ENCODE measurements around the gene AATK. TPM values are rescaled to one million over a fixed set of nuclear protein-coding genes. Genes with fewer than 3 reads are reported as not detected.

The AATK gene
- total and polyA plus RNA-seq, 10 of the 15 experiments (the other 5 are each of a cell fraction or from before 2014, with no cell fraction given), result 0.04 TPM; not detected in 9

DNA sequence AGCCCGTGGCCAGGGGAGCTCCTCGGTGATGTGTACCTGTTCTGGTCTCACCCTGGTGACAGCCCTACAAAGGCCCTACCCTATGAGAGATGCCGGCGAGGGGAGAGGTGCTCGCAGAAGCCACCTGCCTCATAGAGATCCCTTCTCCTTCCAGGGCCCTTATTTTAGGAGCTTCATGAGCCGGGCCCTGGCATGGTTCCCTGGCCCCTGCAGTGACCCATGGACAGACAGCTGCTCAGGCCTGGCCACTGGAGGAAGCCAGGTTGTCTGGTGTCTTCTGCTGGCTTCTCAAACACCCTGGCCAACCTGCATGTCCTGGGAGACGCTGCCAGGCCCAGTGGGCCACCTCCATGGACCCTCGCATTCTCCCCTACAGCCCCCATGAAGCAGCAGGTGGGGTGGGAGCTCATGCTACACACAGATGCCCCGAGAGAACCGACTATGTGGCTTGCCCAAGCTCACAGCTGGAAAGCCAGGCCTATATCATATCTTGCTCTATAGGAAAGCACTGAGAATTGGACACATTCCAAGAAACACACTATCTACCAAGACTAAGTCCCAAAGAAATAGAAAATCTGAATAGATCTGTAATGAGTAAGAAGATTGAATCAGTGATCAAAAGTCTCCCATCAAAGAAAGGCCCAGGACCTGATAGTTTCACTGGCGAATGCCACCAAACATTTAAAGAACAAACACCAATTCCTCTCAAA, 7.2 kb upstream of the AATK start:
- no peak overlapping the region for H2AFZ ChIP-seq (ENCODE audit: control insufficient read depth, low read depth, low read length)
- H3K27me3 ChIP-seq (replicated peaks in 1 of 2; ENCODE audit: control insufficient read depth in 2 of 2, insufficient read depth in 2 of 2, low read length in 1 of 2), result no peaks in the 10 kb centered on the region; a peak in 2 of 4 replicates
- intact Hi-C loops (cut with micrococcal nuclease; ENCODE audit: unreplicated experiment) (no loop called here), in situ Hi-C loops (cut with MboI) (no loop called here)
- H3K9ac ChIP-seq (ENCODE audit: control insufficient read depth, insufficient read depth, low read length), result no peak overlapping the region
- ATAC-seq (no peak), FAIRE-seq (no peak), DNase-seq (ENCODE audit: low read depth, low spot score) (no peak)
- no peak overlapping the region for H3K27ac ChIP-seq (ENCODE audit: control insufficient read depth, insufficient read depth)
- no peaks in the 10 kb centered on the region; the same call in 2 of the 3 replicates for H3K9me3 ChIP-seq (replicated peaks; ENCODE audit: control insufficient read depth, insufficient read depth, low read length)
- CTCF ChIA-PET, result interaction anchor here (0.6 kb wide), 2 partner anchors 79 to 257 kb away, joined by 3 read pairs; no protein-coding TSS in a partner anchor
- no peak overlapping the region for H3K4me2 ChIP-seq (ENCODE audit: control insufficient read depth, insufficient read depth)
- H3K4me3 ChIP-seq, result no peak overlapping the region
- no peaks in the 10 kb centered on the region for H4K20me1 ChIP-seq (ENCODE audit: control insufficient read depth, insufficient read depth)
- WGBS (ENCODE audit: insufficient coverage, insufficient replicate concordance, low lambda C conversion rate, missing lambda C conversion rate), result 34% methylated on average over 11 of the region's 11 CpGs
- RAD21 ChIA-PET (ENCODE audit: unreplicated experiment), result no interaction called here
- no peaks in the 10 kb centered on the region for H3K36me3 ChIP-seq (ENCODE audit: control insufficient read depth in 2 of 2, insufficient read depth in 2 of 2, low read length in 1 of 2)
- SMC1A ChIA-PET (ENCODE audit: uncharacterized antibody, unreplicated experiment), result no interaction called here
- POLR2A ChIA-PET, result no interaction called here
- H3K79me2 ChIP-seq (ENCODE audit: control insufficient read depth, insufficient read depth, low read length), result no peaks in the 10 kb centered on the region
- no peak for TF ChIP-seq ZNF622 (IDR thresholded peaks at IDR 0.05)
- TF ChIP-seq, protein P1, sequence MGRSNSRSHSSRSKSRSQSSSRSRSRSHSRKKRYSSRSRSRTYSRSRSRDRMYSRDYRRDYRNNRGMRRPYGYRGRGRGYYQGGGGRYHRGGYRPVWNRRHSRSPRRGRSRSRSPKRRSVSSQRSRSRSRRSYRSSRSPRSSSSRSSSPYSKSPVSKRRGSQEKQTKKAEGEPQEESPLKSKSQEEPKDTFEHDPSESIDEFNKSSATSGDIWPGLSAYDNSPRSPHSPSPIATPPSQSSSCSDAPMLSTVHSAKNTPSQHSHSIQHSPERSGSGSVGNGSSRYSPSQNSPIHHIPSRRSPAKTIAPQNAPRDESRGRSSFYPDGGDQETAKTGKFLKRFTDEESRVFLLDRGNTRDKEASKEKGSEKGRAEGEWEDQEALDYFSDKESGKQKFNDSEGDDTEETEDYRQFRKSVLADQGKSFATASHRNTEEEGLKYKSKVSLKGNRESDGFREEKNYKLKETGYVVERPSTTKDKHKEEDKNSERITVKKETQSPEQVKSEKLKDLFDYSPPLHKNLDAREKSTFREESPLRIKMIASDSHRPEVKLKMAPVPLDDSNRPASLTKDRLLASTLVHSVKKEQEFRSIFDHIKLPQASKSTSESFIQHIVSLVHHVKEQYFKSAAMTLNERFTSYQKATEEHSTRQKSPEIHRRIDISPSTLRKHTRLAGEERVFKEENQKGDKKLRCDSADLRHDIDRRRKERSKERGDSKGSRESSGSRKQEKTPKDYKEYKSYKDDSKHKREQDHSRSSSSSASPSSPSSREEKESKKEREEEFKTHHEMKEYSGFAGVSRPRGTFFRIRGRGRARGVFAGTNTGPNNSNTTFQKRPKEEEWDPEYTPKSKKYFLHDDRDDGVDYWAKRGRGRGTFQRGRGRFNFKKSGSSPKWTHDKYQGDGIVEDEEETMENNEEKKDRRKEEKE (IDR thresholded peaks at IDR 0.05), result no peak
- TF ChIP-seq, protein P2, sequence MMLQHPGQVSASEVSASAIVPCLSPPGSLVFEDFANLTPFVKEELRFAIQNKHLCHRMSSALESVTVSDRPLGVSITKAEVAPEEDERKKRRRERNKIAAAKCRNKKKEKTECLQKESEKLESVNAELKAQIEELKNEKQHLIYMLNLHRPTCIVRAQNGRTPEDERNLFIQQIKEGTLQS (IDR thresholded peaks at IDR 0.05; ENCODE audit: borderline replicate concordance, extremely low read depth, low read depth, low read length), result no peak
- TF ChIP-seq, protein P3, sequence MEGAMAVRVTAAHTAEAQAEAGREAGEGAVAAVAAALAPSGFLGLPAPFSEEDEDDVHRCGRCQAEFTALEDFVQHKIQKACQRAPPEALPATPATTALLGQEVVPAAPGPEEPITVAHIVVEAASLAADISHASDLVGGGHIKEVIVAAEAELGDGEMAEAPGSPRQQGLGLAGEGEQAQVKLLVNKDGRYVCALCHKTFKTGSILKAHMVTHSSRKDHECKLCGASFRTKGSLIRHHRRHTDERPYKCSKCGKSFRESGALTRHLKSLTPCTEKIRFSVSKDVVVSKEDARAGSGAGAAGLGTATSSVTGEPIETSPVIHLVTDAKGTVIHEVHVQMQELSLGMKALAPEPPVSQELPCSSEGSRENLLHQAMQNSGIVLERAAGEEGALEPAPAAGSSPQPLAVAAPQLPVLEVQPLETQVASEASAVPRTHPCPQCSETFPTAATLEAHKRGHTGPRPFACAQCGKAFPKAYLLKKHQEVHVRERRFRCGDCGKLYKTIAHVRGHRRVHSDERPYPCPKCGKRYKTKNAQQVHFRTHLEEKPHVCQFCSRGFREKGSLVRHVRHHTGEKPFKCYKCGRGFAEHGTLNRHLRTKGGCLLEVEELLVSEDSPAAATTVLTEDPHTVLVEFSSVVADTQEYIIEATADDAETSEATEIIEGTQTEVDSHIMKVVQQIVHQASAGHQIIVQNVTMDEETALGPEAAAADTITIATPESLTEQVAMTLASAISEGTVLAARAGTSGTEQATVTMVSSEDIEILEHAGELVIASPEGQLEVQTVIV (IDR thresholded peaks at IDR 0.05; ENCODE audit: borderline replicate concordance, partially characterized antibody), result no peak
- BruUV-seq (replicated peaks), result no TSS peak
- H3K4me1 ChIP-seq (ENCODE audit: control insufficient read depth, insufficient read depth, low read length), result no peaks in the 10 kb centered on the region

Data from GM12878 (cell line).